HG03139 (cell line): ENCODE measurements around the gene RUNDC1.

ENCODE experiments used
- ATAC-seq: cut with Tn5 transposase; IDR thresholded peaks from one replicate; pipeline ENCODE4 v1.9.1; 2021; ENCODE audit not compliant: unreplicated experiment

Gene RUNDC1

DNA sequence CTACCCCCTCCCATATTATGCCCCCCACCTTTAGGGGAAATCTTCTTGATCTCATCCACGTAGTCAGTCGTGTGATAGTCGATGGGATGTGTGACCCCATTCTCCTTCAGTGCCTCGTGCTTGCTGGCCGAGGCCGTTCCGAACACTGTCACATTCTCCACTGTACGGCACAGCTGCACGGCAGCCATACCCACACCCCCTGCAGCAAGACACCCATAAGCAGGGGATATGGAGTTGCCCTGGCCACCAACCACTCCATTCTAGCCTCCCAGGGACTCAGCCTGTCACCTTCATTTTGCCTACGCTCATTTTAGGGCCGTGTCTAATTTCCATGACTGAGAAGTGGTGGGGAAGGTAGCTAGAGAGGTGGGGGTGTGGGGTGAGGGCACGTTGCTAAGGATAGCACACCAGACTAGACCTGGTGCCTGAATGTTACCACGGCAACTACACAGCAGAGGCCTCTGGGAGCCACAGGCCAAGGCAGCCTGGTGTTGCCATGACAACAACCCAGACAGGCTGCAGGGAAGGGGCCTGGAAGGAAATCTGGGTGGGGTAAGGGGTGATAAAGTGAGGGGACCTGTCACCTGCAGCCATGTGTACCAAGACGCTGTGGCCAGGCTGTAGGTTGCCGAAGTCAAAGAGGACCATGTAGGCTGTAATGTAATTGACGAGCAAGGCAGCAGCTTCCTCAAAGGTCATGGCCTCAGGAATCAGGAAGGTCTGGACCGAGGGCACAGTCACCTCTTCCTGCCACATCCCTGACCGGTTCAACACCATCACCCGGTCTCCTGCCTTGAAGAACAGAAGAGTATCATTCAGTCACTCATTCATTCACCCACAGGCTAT is 37.9 kb downstream of the RUNDC1 start:
- ATAC-seq: no peak

DNA sequence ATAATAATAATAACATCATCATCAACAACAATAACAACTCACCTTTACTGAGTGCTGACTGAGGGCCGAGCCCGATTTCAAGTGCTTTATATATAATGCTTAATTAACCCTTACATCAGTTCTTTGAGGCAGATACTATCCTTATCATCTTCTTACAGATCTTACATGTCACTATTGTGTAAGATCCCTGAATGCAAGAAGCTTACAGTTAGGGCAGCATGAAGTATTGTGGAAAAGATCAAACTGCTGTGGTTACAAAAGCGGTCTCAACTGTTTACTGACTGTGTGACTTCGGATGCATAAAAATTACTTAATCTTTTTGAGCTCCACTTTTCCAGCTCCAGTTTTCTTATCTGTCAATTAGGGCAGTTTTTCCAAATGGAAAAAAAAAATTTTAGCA is 38.6 kb downstream of the RUNDC1 start:
- ATAC-seq: no peak

DNA sequence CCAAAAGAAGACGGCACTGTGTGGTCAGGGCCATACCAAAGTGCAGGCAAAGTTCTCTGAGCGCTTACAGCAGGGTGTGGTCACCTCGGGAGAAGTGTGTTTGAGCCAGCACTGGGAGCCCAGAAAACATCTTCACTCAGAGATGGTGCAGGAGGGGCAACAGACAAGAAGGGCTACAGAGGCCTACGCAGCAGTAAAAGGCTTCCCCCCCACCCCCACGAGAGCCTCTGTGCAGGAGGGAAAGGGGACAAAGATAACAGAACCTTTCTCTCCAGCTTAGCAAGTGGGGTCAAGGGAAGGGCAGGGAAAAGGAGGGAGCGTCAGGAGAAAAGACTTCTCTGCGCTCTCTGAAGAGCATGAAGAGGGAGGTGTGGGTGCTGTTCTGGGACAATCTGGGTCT is 39.1 kb downstream of the RUNDC1 start:
- ATAC-seq: no peak

DNA sequence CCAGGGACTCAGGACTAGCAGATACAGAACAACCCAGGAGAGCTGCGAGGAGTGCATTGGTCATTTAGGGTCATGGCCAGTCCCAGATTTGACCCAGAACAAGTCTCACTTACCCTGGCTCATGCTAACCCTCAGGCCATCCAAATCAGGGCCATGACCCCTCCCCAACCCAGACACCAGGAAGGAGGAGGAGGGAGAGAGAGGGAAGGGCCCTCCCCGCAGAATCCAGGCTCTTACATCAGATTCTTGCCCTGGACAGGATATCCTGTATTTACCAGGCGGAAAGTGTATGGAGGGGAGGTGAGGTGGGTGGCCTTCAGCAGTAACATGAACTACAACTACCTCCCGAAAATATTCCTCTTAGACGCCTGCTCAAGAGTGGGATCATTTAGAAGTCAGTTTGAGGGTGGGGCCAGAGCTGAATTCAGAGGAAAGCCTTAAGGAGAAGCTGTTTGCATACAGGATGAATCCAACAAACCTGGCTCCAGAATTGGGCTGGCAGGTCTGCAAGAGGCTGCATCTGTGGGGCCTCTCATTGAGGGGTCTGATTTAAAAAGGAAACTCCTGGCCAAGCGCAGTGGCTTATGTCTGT is 39.8 kb downstream of the RUNDC1 start:
- no peak for ATAC-seq

DNA sequence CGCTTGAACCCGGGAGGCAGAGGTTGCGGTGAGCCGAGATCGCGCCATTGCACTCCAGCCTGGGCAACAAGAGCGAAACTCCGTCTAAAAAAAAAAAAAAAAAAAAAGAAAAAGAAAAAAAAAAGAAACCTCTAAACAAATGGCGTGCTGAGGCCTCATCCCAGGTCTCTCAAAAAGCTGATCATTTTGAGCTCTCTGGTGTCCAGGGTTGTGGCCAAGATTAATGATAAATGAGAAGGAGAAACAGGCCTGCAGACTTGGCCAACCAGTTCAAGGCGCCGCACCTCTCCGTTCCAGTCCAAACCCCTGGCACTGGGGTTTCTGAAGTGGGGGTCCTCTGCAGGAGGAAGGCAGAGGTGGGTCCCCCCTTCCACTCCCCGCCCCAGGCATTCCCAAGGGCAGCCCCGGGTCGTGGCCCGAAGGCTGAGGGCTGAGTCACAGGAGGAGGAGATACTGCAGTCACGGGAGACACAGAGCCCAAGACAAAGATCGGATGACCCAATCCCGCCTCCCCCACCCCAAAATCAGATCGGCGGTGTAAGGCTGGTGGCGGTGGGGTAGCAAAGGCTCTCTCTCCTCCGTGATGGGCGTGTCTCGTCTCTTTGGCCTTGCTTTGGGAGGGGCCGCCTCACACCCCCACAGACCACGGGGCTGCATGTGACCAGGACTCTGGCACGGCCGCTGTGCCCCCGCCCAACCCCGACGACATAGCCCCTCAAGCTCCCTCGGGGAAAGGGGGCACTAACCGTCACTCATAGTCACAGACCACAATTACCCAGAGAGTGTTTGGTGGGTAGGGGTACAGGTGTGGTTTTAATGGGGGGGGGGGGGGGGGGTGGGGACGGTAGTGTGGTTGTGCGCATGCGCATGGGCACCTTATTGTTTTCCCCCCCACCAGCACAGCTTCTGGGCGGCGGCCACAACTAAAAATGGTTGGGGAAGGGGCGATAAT is 40.7 kb downstream of the RUNDC1 start:
- no peak for ATAC-seq

DNA sequence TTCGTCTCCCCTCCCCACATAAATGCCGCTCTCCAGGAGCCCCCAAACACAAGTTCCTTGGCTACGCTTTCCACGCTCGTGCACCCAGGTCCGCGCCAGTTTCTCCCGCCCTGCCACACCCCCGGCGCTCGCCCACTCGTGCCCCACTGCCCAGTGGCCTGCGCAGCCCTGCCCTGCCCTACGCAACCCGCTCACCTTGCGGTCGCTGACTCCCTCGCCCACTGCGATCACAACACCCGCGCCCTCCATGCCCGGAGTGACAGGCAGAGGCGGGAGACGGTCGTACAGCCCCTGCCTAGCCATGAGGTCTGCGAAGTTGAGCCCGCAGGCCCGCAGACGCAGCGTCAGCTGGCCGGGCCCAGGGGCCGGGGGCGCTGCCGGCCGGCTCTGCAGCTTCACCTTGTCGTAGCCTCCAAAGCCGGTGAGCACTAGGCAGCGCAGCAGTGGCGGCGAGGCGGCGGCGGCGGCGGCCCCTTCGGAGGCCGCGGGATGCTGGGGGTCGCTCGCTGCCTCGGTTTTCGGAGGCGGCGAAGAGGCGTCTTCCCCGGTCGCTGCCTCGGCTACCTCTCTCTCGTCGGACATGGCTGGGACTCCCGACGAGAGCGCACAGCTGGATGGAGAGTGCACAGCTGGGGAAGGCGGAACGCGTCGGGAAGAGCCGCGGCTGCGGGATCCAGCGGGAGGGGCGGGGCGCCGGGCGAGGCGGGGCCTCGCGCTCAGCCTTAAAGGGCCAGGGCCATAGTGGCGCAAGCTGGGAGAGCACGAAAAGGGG is 41.6 kb downstream of the RUNDC1 start, which contains the start of gene VAT1:
VAT1 (minus strand) TSS at position 645 of the 772 bp plus-strand sequence; CDS start at position 582, 63 bp downstream.
- no peak for ATAC-seq

DNA sequence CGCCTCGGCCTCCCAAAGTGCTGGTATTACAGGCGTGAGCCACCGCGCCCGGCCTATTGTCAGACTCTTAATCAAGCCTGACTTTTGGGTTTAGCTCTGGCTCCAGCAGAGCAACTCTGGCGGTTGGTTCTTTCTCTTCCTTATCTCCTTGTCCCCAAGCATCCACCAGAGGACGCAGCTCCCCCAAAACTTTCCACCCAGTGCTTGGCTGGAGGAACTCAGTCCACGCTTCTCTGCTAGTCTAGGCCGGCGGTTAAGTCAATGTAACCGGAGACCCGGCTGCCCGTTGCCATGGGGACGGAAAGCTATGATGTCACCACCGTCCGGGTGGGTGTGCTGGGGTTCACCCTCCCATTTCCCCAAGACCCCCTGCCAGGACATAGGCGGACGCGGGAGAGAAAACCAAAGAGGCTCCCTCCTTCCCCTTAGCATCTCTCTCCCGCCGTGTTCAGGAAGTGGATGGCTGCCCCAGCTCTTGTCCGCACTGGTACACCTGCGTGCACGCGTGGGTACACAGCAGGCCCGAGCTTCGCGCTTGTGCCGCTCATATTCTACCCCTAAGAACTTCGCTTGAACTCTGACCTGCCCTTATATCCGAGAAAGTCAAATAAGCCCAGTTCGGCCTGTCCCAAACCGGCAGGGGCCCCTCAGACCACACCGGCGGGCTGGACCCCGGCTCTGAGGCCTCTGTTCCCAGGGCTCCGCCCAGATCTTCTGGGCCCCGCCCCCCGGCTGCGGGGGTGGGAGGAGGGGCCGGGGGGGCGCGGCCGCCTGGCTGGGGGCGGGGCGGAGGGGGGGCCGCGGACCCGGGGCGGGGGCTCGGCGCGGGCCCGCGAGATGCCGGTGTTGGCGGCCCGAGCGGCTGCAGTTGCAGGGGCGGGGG is 44.3 kb downstream of the RUNDC1 start, which contains the start of gene RND2:
RND2 (plus strand) TSS at position 825 of the 883 bp plus-strand sequence. CDS start 117 bp downstream, outside the sequence.
- ATAC-seq: no peak

DNA sequence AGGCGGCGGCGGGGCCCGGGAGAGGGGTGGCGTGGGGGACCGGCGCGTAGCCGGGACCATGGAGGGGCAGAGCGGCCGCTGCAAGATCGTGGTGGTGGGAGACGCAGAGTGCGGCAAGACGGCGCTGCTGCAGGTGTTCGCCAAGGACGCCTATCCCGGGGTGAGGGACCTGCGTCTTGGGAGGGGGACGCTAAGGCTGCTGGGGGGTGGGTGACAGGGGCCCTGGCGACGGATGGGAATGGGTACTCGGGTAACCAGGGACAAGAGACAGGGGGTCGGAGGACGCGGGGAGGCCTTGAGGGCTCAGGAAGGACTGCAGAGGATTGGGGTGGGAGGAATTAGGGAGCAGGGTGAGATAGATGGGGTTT is 44.9 kb downstream of the RUNDC1 start:
- ATAC-seq: no peak

DNA sequence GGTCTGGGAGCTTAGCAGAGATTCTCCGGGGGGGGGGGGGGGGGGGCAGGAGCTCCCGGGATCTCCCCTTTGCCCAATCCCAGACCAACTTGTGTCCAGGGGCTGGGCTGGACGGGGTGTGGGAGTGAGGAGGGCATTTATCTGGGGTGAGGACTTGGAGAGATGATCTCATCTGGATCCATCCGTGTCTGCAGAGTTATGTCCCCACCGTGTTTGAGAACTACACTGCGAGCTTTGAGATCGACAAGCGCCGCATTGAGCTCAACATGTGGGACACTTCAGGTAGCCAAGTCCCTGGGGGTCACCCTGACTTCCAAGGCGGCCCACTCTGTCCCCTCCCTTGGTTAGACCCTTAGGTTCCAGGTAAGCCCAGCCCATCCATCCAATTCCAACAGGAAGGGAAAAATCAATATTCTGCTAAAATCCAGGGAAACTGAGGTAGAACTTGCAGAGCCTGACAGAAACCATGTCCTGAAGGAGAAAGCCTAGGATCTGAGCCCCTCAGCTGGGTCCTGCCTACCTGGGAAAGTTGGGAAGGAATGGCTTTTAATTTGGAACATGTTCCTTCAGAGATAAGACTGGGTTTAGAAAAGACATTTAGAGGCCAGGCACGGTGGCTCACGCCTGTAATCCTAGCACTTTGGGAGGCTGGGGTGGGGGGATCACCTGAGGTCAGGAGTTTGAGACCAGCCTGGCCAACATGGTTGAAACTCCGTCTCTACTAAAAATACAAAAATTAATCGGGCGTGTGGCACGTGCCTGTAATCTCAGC is 45.6 kb downstream of the RUNDC1 start:
- ATAC-seq: no peak

DNA sequence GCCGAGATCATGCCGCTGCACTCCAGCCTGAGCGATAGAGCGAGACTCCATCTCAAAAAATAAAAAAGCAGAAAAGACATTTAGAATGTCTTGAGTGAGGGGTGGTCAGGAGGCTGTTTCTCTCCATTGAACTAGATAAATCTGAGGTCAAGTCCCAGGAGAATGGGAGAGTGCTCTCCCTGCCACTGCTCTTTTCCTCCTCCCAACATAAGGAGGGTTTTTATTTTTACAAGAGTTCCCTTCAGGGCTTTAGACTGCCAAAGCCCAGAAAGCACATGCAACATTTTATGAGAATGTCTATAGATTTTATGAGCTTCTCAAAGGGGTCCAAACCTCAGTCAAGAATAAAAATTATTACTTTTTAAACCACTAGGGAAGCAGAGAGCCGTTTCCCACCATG is 46.2 kb downstream of the RUNDC1 start:
- no peak for ATAC-seq

DNA sequence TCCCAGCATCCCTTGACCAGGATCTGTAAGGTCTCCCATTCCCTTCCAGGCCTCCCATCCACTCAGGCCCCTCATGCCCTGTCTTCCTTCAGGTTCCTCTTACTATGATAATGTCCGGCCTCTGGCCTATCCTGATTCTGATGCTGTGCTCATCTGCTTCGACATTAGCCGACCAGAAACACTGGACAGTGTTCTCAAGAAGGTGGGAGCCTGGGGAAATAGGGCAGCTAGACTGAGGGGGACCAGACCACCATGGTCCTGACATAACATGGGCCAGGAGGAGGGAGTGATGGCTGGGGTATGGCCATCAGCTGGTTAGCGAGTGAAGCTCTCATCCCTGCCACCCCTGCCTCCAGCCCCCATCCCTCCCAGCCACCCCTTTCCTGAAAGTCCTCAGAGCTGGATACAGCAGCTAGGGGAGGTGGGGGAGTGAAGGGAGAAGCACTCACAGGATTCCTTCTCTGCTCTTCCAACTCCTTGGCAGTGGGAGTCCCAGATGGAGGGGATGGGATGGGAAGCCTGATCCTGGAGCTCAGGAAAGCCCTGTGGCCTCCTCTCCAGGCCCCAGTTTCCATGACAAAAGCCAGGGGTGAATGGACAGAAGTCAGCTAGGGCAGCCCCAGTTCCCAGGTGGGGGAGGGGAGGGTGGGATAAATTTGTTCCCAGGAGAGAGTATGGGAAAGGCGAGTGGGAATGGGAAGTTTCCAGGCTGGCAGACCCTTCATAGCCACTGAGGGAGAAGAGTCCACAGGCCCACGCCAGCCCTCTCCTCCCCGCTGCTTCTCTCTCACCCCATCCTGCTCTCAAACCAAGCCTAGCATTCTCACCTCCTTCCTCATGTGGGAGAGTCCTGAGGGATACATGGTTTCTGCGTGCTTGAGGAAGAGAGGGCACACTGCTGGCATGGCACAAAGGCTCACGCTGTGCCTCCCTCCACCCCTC is 47.0 kb downstream of the RUNDC1 start:
- ATAC-seq: no peak

DNA sequence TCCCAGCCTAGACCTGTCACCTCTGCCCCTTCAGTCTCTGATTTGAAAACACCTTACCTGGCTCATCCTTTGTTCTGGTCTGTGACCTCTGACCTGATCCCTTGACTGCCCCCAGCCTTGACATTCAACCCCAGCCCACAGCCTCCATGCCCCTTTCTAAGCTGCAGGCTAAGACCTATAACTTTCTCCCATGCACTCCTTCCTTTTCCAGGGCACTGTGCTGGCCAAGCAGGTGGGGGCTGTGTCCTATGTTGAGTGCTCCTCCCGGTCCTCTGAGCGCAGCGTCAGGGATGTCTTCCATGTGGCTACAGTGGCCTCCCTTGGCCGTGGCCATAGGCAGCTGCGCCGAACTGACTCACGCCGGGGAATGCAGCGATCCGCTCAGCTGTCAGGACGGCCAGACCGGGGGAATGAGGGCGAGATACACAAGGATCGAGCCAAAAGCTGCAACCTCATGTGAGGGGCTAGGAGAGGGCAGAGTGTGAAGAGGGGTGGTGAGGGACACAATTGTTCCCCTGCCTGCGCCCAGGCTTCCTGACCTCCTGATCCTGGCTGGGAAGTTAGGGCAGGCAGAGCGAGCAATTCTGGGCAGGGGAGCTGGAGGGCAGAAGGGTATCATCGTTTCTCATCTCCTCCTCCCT is 48.0 kb downstream of the RUNDC1 start:
- no peak for ATAC-seq

DNA sequence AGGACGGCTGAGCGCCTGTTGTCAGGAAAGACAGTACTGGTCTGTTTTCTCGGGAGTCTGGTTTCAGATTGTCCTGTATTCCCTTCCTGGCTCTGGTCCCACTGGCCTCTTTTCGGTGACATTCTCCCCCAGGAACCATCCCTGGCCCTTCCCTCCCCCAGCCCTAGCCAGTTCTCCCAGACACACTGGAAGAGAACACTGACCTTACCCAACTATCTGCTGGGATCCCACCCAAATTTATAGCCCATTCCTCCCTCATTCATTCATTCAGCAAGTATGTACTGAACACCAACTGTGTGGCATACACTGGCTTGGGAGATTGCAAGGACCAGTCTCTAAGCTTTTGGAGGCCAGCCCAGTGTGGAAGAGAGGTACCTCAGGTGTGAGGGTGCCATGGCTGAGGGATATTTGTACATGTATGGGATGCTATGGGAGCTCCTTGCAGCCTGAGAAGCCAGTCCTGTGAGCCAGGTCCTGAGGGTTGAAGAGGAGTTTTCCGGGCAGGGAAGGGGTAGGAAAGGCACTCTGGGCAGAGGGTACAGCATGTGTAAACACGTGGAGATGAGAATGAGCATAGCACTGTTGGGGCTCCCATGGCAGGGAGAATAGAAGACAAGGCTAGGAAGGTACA is 49.9 kb downstream of the RUNDC1 start:
- no peak for ATAC-seq

DNA sequence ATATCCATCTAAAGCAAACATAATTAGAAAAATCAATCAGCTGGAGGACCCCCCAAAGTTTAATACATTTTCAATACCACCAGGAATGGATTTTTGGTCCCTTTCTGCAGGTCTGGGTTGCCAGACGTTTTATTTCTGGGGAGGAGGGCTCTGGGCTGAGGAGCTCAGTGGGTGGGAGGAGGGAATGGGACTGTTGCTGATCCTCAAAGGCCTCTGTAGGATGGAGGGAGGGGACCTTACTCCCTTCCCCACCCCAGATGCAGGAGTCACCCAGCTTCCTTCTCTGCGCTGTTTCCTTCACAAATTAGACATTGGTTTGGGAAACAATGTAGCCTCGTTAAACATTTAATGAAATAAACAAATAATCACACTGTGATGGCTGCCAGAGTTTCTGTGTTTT is 51.3 kb downstream of the RUNDC1 start:
- no peak for ATAC-seq

DNA sequence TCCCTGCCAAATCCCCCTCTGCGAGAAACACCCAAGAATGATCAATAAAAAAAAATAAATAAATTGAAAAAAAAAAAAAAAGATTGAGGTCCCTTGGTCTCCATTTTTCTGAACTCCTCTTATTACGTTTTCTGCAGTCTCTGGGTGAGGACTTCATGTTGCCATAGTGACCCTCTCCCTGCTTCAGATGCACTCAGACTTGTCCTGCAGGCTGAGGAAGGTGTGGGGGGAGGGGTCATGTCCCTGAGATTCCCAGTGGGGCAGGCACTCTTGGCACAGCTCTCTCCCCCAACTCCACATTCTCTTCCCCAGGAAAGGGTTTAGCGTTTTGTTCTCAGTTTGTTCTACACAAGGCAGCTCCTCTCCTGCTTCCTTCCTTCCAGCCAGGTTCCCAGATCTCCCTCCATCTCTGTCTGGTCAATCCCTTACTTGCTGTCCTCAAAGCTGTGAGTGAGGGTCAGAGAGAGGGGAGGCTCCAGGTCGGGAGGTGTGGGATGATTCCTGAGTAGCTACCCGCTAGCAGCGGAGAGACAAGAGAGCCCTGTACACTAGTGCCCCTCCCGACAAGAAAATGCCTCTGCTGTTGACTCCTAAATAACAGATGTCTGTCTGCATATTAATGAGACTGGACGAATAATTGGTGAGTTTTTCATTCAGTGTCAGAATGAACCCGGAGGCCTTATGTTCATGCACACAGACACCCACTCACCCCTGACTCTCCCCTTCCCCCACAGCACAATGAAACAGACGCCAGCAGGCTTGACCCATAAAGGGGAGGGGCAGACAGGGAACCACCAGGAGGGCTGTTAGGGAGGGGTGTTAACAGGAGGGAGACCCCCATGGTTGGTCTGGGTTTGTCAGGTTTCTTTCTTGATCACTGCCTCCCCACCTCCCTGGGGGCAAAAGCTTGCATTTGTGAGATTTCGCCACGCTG is 53.9 kb downstream of the RUNDC1 start:
- ATAC-seq: no peak

DNA sequence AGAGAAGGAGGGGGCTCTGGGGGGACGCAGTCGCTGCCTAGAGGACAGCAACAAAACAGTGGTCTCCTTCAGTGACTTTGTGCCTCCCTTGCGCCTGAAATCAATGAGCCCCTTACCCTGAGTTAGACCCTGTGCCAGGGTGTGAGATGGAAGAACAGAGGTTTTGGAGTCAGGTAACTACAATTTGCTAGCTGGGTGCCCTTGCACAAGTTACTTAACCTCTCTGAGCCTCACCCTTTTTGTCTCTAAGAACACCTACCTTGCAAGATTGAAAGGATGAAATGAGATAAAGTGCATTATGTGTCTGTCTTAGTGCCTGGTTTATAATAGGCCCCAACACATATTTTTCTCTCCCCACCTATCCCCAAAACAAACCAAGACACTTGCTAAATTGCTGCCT is 54.5 kb downstream of the RUNDC1 start:
- ATAC-seq: no peak
